ENCODE results near the gene THAP4.

Gene THAP4

GRCh38 chr2:241660593-241661213 is 23.7 kb upstream of the THAP4 start:
- no peak for TF ChIP-seq CTCF (IDR thresholded peaks at IDR 0.05; ENCODE audit: insufficient read depth, missing control alignments)
- DNase-seq (ENCODE audit: insufficient read length, low spot score) (no peak), FAIRE-seq (no peak)

GRCh38 chr2:241659150-241659739 is 22.3 kb upstream of the THAP4 start:
- no peak for FAIRE-seq
- no peak for DNase-seq (ENCODE audit: insufficient read length, low spot score)
- peak; percentile 62 for TF ChIP-seq CTCF (IDR thresholded peaks at IDR 0.05; ENCODE audit: insufficient read depth, missing control alignments)

GRCh38 chr2:241658296-241658695 is 21.3 kb upstream of the THAP4 start:
- no peak for TF ChIP-seq CTCF (IDR thresholded peaks at IDR 0.05; ENCODE audit: insufficient read depth, missing control alignments)
- DNase-seq (ENCODE audit: insufficient read length, low spot score) (no peak), FAIRE-seq (no peak)

GRCh38 chr2:241657786-241658254 is 20.9 kb upstream of the THAP4 start:
- no peak for FAIRE-seq

GRCh38 chr2:241656190-241656741 is 19.3 kb upstream of the THAP4 start:
- DNase-seq (ENCODE audit: insufficient read length, low spot score): no peak
- TF ChIP-seq CTCF (IDR thresholded peaks at IDR 0.05; ENCODE audit: insufficient read depth, missing control alignments): no peak
- no peak for FAIRE-seq

More at GRCh38 chr2:241657786-241658254, 20.9 kb upstream of the THAP4 start:
- DNase-seq (ENCODE audit: insufficient read length, low spot score): no peak
- no peak for TF ChIP-seq CTCF (IDR thresholded peaks at IDR 0.05; ENCODE audit: insufficient read depth, missing control alignments)

GRCh38 chr2:241655516-241656189 is 18.7 kb upstream of the THAP4 start:
- FAIRE-seq: no peak
- no peak for TF ChIP-seq CTCF (IDR thresholded peaks at IDR 0.05; ENCODE audit: insufficient read depth, missing control alignments)
- DNase-seq (ENCODE audit: insufficient read length, low spot score): no peak
